ENCODE data around the gene MEIOSIN.

- no peak for TF ChIP-seq CTCF (optimal IDR thresholded peaks at IDR 0.05 in 1 of 3, IDR thresholded peaks at IDR 0.05 in 1 of 3, conservative IDR thresholded peaks at IDR 0.05 in 1 of 3; ENCODE audit: extremely low read depth in 1 of 3, insufficient read depth in 2 of 3, low read length in 3 of 3)
- no peak for TF ChIP-seq EZH2 (IDR thresholded peaks at IDR 0.05; ENCODE audit: low read length)
Observed at GRCh38 chr19:45793876-45794275, 60.6 kb downstream of the MEIOSIN start.

All from keratinocyte (primary cell).